Activated CD4-positive, alpha-beta T cell treated with anti-CD3 and anti-CD28 coated beads for 48 hours (primary cell): ENCODE data around the gene KDM7A.
"Not testable (repeated sequence)": the region's sequence is repeated elsewhere in the genome, so short reads cannot be mapped to it uniquely, and the experiment has no call there.

Experiments
- DNase-seq: peaks from one replicate; pipeline ENCODE4 v3.0.0-alpha.2; 2020

KDM7A gene, protein sequence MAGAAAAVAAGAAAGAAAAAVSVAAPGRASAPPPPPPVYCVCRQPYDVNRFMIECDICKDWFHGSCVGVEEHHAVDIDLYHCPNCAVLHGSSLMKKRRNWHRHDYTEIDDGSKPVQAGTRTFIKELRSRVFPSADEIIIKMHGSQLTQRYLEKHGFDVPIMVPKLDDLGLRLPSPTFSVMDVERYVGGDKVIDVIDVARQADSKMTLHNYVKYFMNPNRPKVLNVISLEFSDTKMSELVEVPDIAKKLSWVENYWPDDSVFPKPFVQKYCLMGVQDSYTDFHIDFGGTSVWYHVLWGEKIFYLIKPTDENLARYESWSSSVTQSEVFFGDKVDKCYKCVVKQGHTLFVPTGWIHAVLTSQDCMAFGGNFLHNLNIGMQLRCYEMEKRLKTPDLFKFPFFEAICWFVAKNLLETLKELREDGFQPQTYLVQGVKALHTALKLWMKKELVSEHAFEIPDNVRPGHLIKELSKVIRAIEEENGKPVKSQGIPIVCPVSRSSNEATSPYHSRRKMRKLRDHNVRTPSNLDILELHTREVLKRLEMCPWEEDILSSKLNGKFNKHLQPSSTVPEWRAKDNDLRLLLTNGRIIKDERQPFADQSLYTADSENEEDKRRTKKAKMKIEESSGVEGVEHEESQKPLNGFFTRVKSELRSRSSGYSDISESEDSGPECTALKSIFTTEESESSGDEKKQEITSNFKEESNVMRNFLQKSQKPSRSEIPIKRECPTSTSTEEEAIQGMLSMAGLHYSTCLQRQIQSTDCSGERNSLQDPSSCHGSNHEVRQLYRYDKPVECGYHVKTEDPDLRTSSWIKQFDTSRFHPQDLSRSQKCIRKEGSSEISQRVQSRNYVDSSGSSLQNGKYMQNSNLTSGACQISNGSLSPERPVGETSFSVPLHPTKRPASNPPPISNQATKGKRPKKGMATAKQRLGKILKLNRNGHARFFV

DNA sequence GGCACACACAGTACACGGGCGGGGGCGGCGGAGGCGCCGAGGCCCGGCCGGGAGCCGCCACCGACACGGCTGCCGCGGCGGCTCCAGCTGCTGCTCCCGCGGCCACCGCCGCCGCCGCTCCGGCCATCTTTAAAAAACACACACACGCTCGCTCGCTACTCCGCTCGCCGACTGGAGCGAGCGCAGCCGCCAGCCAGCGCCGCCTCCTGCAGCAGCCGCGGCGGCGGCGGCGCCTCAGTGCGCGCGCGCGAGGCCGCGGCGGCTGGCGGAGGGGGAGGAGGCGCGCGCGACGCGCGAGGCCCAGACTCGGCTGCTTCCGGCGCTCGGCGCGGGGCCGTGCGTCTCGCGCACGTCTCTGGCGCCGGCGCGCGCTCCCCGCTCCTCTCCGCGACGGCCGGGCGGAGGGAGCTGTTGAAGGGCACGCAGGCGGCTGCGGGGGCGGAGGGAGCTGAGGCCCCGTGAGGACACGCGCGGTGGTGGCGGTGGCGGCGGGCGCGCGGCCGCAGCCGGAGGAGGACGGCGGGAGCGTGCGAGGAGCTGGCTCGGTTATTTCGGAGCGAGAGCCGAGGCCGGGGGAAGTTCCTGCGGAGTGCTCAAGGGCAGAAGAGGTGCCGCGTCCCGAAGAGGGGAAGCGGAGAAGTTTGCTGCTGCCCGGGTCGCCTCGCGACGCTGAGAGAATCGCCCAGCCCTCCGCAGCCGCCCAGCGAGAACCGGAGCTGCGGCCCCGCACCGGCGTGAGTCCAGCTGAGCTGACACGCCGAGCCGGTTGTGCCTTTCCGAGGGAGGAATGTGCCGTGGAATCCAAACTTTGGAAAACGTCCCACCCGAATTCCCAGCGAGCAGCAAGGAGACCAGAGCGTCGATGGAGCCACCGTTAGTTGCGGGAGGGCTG lies at the start of gene KDM7A:
Gene KDM7A, minus strand, starts transcription at position 173 of the 892 bp plus-strand sequence. Its CDS starts 46 bp downstream, at position 127.
- peak; percentile 92 for DNase-seq

DNA sequence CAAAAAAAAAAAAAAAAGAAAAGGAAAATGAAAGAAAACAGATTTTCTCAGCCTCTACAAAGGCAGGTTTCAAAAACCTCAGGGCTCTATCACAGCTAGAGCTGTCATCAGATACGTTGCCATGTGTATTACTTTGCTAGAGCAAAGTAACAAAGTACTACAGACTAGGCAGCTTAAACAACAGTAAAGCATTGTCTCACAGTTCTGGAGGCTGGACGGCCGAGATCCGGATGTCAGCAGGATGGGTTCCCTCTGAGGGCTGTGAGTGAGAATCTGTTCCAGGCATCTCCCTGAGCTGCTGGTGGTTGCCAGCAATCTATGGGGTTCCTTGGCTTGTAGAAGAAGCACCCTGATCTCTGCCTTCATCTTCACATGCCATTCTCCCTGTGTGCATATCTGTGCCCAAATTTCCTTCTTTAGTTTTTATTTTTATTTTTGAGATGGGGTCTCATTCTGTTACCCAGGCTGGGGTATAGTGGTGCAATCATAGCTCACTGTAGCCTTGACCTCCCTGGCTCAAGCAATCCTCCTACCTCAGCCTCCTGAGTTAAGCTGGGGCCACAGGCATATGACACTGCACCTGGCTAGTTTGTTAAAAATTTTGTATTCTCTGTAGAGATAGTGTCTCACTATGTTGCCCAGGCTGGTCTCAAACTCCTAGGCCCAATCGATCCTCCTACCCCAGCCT lies 48.9 kb upstream of the KDM7A start:
- DNase-seq, result no peak

- peak; percentile 35 for DNase-seq
Measured at GRCh38 chr7:140223515-140224221, 46.9 kb upstream of the KDM7A start.

GRCh38 chr7:140222814-140223213 lies 46.0 kb upstream of the KDM7A start:
- DNase-seq, result no peak

DNA sequence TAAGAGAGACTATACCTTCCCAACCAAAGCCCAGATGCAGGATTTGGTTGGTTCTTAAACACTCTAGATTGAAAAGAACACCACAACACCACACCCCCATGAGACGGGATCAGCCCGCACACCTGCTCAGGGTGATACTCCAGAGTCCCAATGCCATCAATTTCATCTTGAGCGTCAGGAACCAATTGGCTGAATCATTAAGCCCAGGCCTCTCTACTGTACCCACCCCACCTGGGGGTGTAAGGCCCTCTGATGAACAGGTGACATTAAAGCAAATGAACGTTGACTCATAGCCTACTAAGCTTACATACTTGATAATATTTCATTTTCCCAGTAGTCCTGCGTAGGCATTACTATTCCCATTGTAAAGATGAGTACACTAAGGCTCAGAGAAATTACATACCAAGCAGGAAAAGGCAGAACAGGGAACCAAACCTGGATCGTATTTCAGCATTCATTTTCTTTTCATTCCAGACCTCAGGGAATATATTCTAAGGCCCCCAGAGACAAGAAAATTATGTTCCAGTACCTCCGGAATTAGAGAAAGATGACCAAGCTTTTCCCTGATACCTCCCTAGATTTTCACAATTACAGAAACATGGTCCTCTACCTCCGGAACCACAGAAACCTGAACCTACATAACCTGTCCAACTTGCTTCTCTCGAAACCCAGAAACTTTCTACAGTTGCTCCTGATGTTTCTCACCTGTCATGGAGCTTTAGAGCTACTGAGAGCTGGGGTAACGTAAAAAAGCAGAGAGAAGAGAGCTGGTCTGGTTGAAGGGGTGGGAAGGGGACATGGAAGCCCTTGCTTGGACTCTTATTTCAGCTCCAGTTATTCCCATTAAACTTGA lies 43.1 kb upstream of the KDM7A start:
- DNase-seq, result no peak

DNA sequence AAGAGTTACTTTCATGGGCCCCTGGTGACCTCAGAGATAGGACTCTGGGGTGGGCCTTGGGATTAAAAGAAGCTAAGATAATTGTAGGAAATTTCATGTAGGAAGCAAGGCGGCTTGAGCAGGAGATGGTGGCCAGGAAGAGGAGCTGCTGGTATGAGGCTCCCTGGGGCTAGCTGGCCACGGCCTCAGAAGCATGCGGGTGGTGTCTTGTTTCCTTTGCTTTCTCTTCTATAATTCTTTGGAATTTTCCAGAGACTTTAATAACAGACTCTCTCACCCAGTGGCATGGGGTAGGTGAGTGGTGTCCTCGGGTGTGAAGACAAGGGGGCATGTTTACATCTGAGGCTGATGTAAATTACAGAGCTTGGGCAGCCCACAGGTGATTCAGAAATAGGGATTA lies 41.9 kb upstream of the KDM7A start:
- no peak for DNase-seq

DNA sequence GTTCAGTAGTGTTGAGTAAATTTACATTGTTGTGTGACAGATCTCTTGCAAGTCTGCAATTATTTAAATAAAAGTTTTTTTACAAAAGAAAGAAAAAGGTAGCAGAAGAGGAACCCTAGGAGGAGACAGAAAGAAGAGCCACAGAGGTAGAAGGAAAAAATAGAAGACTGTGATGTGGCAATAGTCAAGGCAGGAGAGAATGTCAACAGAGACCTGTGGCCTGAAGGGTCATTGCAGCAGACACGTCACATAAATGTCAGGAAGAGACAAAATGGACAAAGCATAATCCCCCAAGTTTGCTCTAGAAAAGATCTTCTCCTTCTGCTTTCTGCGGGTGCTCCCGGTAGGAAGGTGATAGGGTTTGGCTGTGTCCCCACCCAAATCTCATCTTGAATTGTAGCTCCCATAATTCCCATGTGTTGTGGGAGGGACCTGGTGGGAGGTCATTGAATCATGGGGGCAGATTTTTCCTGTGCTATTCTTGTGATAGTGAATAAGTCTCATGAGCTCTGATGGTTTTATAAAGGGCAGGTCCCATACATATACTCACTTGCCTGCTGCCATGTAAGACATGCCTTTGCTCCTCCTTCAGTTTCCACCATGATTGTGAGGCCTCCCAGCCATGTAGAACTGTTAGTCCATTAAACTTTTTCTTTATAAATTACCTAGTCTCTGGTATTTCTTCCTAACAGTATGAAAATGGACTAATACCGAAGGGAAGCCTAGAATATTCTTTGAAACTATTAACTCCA lies 41.1 kb upstream of the KDM7A start:
- DNase-seq, result no peak

- DNase-seq, result no peak
Measured at GRCh38 chr7:140215281-140215680, 38.5 kb upstream of the KDM7A start.

DNA sequence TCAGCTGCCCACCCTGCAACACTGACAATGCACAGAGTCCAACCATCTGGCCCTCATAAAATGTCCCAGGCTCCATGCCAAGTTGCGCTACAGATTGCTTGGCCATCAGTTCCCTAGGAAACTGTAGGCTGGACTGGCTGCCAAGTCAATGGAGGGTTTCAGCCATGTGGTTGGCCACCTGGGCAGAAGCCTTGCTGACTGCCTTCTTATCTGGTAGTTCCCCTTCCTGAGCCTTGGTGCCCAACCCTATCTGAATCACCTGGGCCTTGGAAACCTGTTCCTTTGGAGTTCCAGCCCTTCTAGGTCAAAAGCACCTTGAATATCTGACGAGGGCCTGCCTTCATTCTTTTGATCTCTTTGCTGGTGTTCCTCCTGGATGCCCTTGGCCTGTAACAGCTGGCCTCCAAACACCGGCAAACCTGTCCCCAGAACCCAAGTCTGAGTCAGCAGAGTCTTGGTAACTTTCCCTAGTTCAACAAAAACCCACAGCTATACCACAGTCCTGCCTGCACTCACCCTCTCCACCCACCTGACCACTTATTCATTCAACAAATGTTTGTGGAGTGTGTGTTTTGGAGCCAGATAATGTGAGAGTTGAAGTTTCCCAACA lies 37.4 kb upstream of the KDM7A start:
- DNase-seq, result peak; percentile 44

GRCh38 chr7:140213684-140214074 lies 36.9 kb upstream of the KDM7A start:
- no peak for DNase-seq

- DNase-seq, result peak; percentile 63
Measured at GRCh38 chr7:140212100-140212881, 35.5 kb upstream of the KDM7A start.

GRCh38 chr7:140211698-140212097 lies 34.9 kb upstream of the KDM7A start:
- peak; percentile 29 for DNase-seq

DNA sequence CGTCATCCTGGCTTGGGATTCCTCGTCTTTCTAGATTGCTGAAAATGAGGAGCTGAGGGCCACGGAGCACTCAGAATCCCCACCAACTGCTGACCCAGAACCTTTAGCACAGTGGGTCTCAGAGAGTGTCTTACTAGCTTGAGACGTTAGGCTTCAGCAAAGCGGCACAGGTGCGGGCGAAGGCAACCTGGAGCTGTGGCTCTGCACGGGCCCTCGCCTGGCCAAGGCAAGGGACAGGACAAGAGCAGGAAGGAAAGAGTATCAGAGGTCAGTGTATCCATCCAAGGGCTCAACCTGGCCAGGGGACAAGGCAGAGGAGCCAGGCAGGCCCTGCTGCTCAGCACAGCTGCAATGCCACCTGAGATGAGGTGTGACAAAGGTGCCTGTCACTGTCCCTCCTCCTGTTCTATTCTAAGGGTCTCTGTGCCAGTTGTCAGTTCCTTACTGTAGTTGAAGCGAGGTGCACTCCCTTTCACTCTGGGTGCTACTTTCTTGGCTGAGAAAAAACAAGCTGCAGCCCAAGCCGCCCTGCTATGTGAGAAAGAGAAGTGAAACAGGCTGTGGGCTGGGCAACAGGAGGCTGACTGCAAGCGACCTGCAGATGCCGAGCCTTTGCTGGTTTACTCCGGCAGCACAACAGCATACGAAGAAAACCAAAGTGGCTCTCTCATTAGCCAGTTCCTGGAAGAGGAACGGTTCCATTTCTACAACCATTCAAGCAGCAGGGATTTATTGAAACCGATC lies 33.3 kb upstream of the KDM7A start:
- peak; percentile 77 for DNase-seq

DNA sequence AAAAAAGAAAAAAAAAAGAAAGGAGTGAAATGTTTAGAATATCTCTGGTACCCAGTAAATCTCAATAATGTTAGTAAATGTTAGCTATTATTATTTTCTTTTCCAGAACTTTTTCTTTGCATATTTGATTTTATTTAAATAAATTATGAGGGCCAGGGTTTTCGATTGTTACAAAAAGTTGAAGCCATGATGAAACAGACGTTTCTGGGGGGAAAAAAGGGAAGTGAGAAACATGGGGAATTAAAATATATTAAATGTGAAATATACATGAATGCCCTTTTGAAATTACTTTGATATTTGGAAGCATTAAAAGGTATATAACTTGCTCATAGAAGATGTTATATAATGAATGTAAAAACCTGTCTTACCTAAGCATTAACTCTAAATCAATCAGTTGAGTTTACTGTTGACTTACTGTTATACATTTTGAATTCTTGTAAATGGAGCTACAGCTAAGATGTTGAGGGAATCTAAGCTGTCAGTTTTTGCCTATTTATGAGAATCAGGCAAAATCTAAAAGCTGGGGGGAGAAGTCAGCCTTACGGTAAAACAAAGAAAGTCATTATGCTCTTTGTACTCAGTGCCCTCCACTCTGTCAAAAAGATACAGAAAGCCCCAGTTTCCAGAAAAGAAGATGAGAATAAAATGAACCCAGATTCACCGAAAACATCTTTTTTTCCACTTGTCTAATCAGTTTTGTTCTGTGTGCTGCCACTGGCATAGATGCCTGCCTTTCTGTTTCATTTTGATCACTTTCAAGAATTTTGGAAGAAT lies 30.0 kb upstream of the KDM7A start:
- DNase-seq, result no peak

DNA sequence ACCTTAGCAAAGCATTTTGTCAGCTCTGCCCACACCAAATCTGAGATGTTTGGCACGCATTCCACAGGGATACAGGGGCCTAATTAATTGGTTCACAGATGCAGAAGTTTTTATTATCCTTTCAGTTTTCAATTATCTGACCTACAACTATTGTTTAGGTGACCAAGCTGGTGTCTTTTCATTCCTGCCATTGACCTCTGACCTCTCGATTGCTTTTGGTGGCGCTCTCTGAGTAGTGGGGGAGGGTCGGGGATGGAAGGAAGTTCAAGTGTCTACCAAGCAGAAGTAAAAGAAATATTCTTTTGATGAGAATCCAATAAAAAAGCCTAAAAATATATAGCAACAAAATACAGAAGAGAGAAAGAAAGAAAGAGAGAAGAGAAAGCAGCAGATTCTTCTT lies 28.8 kb upstream of the KDM7A start:
- no peak for DNase-seq

DNA sequence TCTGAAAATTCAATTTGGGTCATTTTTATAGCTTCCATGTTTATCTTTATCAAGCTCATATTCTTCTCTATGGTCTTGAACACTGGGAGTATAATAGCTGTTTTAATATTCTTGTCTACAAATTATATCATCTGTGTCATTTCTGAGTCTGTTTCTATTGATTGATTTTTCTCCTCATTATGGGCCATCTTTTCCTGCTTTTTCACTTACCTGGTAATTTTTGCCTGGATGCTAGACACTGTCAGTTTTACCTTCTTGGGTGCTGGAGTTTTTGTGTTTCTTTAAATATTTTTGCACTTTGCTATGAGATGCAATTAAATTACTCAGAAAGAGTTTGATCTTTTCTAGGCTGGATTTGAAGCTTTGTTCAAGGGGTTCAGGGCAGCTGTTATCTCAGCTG lies 26.8 kb upstream of the KDM7A start:
- no peak for DNase-seq

GRCh38 chr7:140202942-140203341 lies 26.2 kb upstream of the KDM7A start:
- not testable (repeated sequence) for DNase-seq
